ENCODE measurements around the gene LRP11. TPM values are rescaled to one million over a fixed set of nuclear protein-coding genes. Genes with fewer than 3 reads are reported as not detected.
"Not testable (repeated sequence)": the region's sequence is repeated elsewhere in the genome, so short reads cannot be mapped to it uniquely, and the experiment has no call there.

Gene LRP11
- total RNA-seq, 1 donor = 97.2 TPM

DNA sequence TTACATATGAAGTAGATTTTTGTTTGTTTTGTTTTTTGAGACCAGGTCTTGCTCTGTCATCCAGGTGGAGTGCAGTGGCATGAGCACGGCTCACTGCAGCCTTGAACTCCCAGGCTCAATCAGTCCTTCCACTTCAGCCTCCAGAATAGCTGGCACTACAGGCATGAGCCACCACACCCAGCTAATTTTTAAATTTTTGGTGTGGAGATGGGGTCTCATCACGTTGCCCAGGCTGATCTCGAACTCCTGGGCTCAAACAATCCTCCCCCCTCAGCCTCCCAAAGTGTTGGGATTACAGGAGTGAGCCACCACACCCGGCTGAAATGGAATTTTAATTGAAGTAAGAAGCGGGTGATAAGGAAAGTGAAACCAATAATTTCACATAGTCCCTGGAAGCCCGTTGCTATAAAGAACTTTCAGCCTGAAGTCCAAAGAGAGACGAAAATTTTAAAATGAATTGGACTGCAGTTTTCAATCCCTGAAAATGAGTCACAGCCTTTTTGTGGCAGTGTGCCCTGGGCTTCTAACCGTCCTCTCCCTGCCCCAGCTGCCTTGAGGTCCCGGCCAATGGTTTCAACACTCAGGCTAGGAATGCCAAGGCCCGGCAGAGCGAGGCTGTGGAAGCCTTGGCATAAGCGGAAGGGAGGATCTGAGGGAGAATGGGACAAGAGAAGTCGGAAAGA is 33.0 kb upstream of the LRP11 start:
- no peak for TF ChIP-seq CTCF (IDR thresholded peaks at IDR 0.05; ENCODE audit: insufficient read depth, low read depth, low read length)
- peak; percentile 87 for DNase-seq (ENCODE audit: low read depth)

DNA sequence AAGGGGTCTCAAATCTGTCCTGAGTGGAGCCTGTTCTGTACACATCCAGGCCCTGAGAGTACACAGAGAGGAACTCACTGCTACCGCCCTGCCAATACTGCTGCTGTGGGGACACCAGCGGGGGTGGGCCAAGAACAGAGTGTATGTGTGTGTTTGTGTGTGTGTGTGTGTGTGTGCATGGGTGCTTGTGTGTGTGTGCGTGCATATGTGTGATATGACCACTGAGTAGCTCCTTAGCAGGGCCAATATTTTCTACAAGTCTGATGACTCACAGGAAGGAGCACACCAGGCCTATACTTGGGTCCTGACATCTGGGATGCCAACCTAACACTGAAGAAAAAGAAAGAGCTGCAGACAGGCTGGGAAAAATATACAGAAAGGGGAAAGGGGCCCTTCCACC is 32.3 kb upstream of the LRP11 start:
- TF ChIP-seq CTCF (IDR thresholded peaks at IDR 0.05; ENCODE audit: insufficient read depth, low read depth, low read length) = no peak
- no peak overlapping the region for H3K4me3 ChIP-seq (ENCODE audit: low read depth, low read length)
- DNase-seq (ENCODE audit: low read depth) = peak; percentile 10

More for the DNA sequence above, 33.0 kb upstream of the LRP11 start:
- peak overlapping the region; percentile 29 for H3K4me3 ChIP-seq (ENCODE audit: low read depth, low read length)

- DNase-seq (ENCODE audit: low read depth) = peak; percentile 41
- H3K4me3 ChIP-seq (ENCODE audit: low read depth, low read length) = no peak overlapping the region
- no peak for TF ChIP-seq CTCF (IDR thresholded peaks at IDR 0.05; ENCODE audit: insufficient read depth, low read depth, low read length)
These were observed 31.7 kb upstream of the LRP11 start for GRCh38 chr6:149895833-149896271.

DNA sequence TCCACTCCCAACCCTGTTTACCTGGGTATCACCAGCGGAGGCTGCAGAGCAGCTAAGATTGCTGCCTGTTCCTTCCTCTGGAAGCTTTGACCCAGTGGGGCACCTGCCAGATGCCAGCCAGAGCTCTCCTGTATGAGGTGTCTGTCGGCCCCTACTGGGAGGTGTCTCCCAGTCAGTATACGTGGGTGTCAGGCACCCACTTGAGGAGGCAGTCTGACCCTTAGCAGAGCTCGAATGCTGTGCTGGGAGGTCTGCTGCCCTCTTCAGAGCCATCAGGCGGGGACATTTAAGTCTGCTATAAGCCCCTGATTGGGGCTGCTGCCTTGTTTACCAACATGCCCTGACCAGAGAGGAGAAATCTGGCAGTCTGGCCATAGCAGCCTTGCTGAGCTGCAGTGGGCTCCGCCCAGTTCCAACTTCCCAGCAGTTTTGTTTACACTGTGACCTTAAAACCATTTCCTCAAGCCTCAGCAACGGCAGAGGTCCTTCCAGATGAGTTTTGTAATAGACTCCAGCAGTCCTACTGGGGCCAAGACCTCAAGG is 31.0 kb upstream of the LRP11 start:
- no peak overlapping the region for H3K4me3 ChIP-seq (ENCODE audit: low read depth, low read length)
- TF ChIP-seq CTCF (IDR thresholded peaks at IDR 0.05; ENCODE audit: insufficient read depth, low read depth, low read length) = no peak
- peak; percentile 92 for DNase-seq (ENCODE audit: low read depth)

DNA sequence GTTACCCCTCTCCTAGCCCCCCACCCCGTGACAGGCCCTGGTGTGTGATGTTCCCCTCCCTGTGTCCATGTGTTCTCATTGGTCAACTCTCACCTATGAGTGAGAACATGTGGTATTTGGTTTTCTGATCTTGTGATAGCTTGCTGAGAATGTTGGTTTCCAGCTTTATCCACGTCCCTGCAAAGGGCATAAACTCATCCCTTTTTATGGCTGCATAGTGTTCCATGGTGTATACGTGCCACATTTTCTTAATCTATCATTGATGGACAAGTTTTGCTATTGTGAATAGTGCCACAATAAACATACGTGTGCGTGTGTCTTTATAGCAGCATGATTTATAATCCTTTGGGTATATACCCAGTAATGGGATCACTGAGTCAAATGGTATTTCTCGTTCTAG is 27.7 kb upstream of the LRP11 start:
- H3K4me3 ChIP-seq (ENCODE audit: low read depth, low read length); DNase-seq (ENCODE audit: low read depth): not testable (repeated sequence)

GRCh38 chr6:149891259-149891658 is 27.1 kb upstream of the LRP11 start:
- DNase-seq (ENCODE audit: low read depth) = no peak
- H3K4me3 ChIP-seq (ENCODE audit: low read depth, low read length) = no peak overlapping the region
- TF ChIP-seq CTCF (IDR thresholded peaks at IDR 0.05; ENCODE audit: insufficient read depth, low read depth, low read length) = no peak

- DNase-seq (ENCODE audit: low read depth) = no peak
- no peak overlapping the region for H3K4me3 ChIP-seq (ENCODE audit: low read depth, low read length)
- TF ChIP-seq CTCF (IDR thresholded peaks at IDR 0.05; ENCODE audit: insufficient read depth, low read depth, low read length) = no peak
These were observed 26.5 kb upstream of the LRP11 start for GRCh38 chr6:149890629-149891045.
